H1 (cell line): ENCODE results near the gene B9D2. TPM values are rescaled to one million over a fixed set of nuclear protein-coding genes. Genes with fewer than 3 reads are reported as not detected.

Experiments used
- CTCF ChIA-PET: fragments of 300-600 bp; sonication (Branson Sonifier 250); formaldehyde crosslinking; loops from one replicate; lab custom pipeline; 2021; ENCODE audit not compliant: partially characterized antibody; lab: Charles Lee
- POLR2A ChIA-PET: fragments of 300-600 bp; sonication (Branson Sonifier 250); formaldehyde crosslinking; loops from one replicate; lab custom pipeline; 2021; ENCODE audit warnings: inconsistent platforms; ENCODE audit not compliant: partially characterized antibody; lab: Charles Lee
- DNase-seq, 2 experiments: peaks; one replicate each; pipeline versions ENCODE4 v3.0.0 to v3.0.0-alpha.2; 2010 to 2022; ENCODE audit warnings: low spot score in 2 of 2, low read depth in 1 of 2, mixed read lengths in 1 of 2
- FAIRE-seq: peaks from 2 replicates; lab custom pipeline; 2011; peaks lifted over from hg19 to GRCh38; lab: Jason Lieb, UNC
- H2AFZ ChIP-seq: 2 replicates; pipeline ENCODE4 v1.8.1; 2012; ENCODE audit warnings: low read length, inconsistent platforms
- H2AK5ac ChIP-seq: 2 replicates; pipeline ENCODE4 v1.6.1; 2013; ENCODE audit warnings: low read depth, low read length
- H2BK120ac ChIP-seq: replicated peaks from 2 replicates; pipeline ENCODE3; 2013; ENCODE audit warnings: low read depth, low read length, inconsistent platforms
- H2BK12ac ChIP-seq: 2 replicates; pipeline ENCODE4 v1.6.1; 2013; ENCODE audit warnings: low read depth, low read length
- H2BK15ac ChIP-seq: 2 replicates; pipeline ENCODE4 v1.6.1; 2013; ENCODE audit warnings: low read length
- H2BK20ac ChIP-seq: 2 replicates; pipeline ENCODE4 v1.6.1; 2013; ENCODE audit warnings: low read length
- H2BK5ac ChIP-seq: 2 replicates; pipeline ENCODE4 v1.6.1; 2013; ENCODE audit warnings: low read depth, low read length
- H3K14ac ChIP-seq: 2 replicates; pipeline ENCODE4 v1.6.1; 2013; ENCODE audit warnings: inconsistent platforms; ENCODE audit not compliant: insufficient read length
- H3K18ac ChIP-seq: 2 replicates; pipeline ENCODE4 v1.6.1; 2013; ENCODE audit warnings: low read length; ENCODE audit errors: extremely low read depth
- H3K23ac ChIP-seq: 2 replicates; pipeline ENCODE4 v1.6.1; 2013; ENCODE audit warnings: inconsistent platforms; ENCODE audit not compliant: insufficient read length
- H3K23me2 ChIP-seq: 2 replicates; pipeline ENCODE4 v1.6.1; 2013; ENCODE audit warnings: low read depth, low read length
- H3K27ac ChIP-seq: 2 replicates; pipeline ENCODE4 v1.6.1; 2011; ENCODE audit warnings: low read depth, low read length, inconsistent platforms
- H3K27me3 ChIP-seq, 4 experiments: replicated peaks in 1 of 4; 1 replicate in 1 of 4; 2 replicates in 3 of 4; pipeline versions ENCODE4 v1.6.1 to v1.8.1; 2011 to 2013; ENCODE audit warnings: low read length in 3 of 4, mild to moderate bottlenecking in 3 of 4, inconsistent platforms in 2 of 4, mixed read lengths in 2 of 4, moderate library complexity in 1 of 4; ENCODE audit not compliant: control insufficient read depth in 3 of 4, insufficient read depth in 3 of 4; ENCODE audit errors: extremely low read depth in 1 of 4
- H3K36me3 ChIP-seq, 4 experiments: 2 replicates each; pipeline versions ENCODE4 v1.6.1 to v1.8.1; 2011 to 2013; ENCODE audit warnings: mild to moderate bottlenecking in 4 of 4, low read length in 3 of 4, moderate library complexity in 2 of 4, control low read depth in 1 of 4, inconsistent platforms in 1 of 4; ENCODE audit not compliant: insufficient read depth in 4 of 4, control insufficient read depth in 2 of 4
- H3K4ac ChIP-seq: replicated peaks from 2 replicates; pipeline ENCODE3; 2013; ENCODE audit warnings: low read length, low read depth, mixed read lengths, inconsistent platforms; ENCODE audit not compliant: insufficient read length
- H3K4me1 ChIP-seq, 4 experiments: replicated peaks in 1 of 4; 1 replicate in 1 of 4; 2 replicates in 3 of 4; pipeline versions ENCODE4 v1.6.1 to v1.8.1; 2011 to 2013; ENCODE audit warnings: low read length in 3 of 4, inconsistent platforms in 2 of 4, mixed read lengths in 1 of 4; ENCODE audit not compliant: insufficient read depth in 4 of 4, control insufficient read depth in 3 of 4
- H3K4me2 ChIP-seq, 2 experiments: 2 replicates each; pipeline versions ENCODE4 v1.6.1 to v1.8.1; 2011 to 2013; ENCODE audit warnings: low read depth in 2 of 2, low read length in 2 of 2, control low read depth in 1 of 2, inconsistent platforms in 1 of 2, mild to moderate bottlenecking in 1 of 2; ENCODE audit not compliant: insufficient read depth in 1 of 2
- H3K4me3 ChIP-seq, 4 experiments: fragments of 200-600, 300-600 bp in 1 of 4; sonication (generic), shearing (Covaris generic), sonication (Bioruptor Twin) in 1 of 4; 2 replicates each; pipeline versions ENCODE4 v1.5.1 to v1.8.1; 2011 to 2016; ENCODE audit warnings: low read length in 4 of 4, low read depth in 3 of 4, control low read depth in 2 of 4, inconsistent platforms in 2 of 4, mild to moderate bottlenecking in 2 of 4, mixed read lengths in 1 of 4, moderate library complexity in 1 of 4; ENCODE audit not compliant: insufficient read depth in 2 of 4; ENCODE audit errors: extremely low read depth in 1 of 4
- H3K56ac ChIP-seq: replicated peaks from 2 replicates; pipeline ENCODE3; 2013; ENCODE audit warnings: low read depth, mild to moderate bottlenecking, mixed read lengths, low read length, inconsistent platforms; ENCODE audit not compliant: insufficient read length
- H3K79me1 ChIP-seq: 2 replicates; pipeline ENCODE4 v1.6.1; 2013; ENCODE audit warnings: low read depth, low read length, control low read depth
- H3K79me2 ChIP-seq, 2 experiments: 2 replicates each; pipeline versions ENCODE4 v1.6.1 to v1.8.1; 2012 to 2013; ENCODE audit warnings: low read length in 2 of 2, mild to moderate bottlenecking in 2 of 2, inconsistent platforms in 1 of 2; ENCODE audit not compliant: insufficient read depth in 2 of 2, control insufficient read depth in 1 of 2
- H3K9ac ChIP-seq, 4 experiments: replicated peaks in 1 of 4; 1 replicate in 1 of 4; 2 replicates in 3 of 4; pipeline versions ENCODE4 v1.6.1 to v1.8.1; 2011 to 2013; ENCODE audit warnings: low read depth in 3 of 4, low read length in 3 of 4, control low read depth in 2 of 4, mild to moderate bottlenecking in 2 of 4, moderate library complexity in 2 of 4, inconsistent platforms in 1 of 4; ENCODE audit errors: extremely low read depth in 1 of 4
- H3K9me3 ChIP-seq, 2 experiments: 2 replicates each; pipeline versions ENCODE4 v1.6.1 to v1.8.1; 2012 to 2013; ENCODE audit warnings: mild to moderate bottlenecking in 2 of 2, moderate library complexity in 2 of 2, control low read depth in 1 of 2, inconsistent platforms in 1 of 2, low read depth in 1 of 2, low read length in 1 of 2, mixed read lengths in 1 of 2; ENCODE audit not compliant: insufficient read depth in 2 of 2
- H4K20me1 ChIP-seq, 2 experiments: replicated peaks in 1 of 2; 2 replicates each; pipeline versions ENCODE3 to v1.8.1; 2011 to 2013; ENCODE audit warnings: inconsistent platforms in 2 of 2, low read length in 2 of 2, mild to moderate bottlenecking in 1 of 2; ENCODE audit not compliant: insufficient read depth in 2 of 2, control insufficient read depth in 1 of 2
- H4K5ac ChIP-seq: 2 replicates; pipeline ENCODE4 v1.6.1; 2013; ENCODE audit warnings: low read length, low read depth, mixed read lengths, inconsistent platforms; ENCODE audit not compliant: insufficient read length
- H4K8ac ChIP-seq: 2 replicates; pipeline ENCODE4 v1.8.0; 2013; ENCODE audit warnings: mild to moderate bottlenecking, moderate library complexity, low read length, inconsistent platforms; ENCODE audit not compliant: insufficient read depth; ENCODE audit errors: extremely low read depth
- H4K91ac ChIP-seq: replicated peaks from 2 replicates; pipeline ENCODE3; 2013; ENCODE audit warnings: low read length, mixed read lengths, inconsistent platforms; ENCODE audit not compliant: insufficient read length
- BACH1 ChIP-seq: IDR thresholded peaks from 2 replicates; pipeline ENCODE4 v1.6.1; 2012; ENCODE audit warnings: low read length, improper control_type of control experiment
- CBX8 ChIP-seq: fragments of 300-800, 300-1000 bp; sonication (generic); IDR thresholded peaks from 2 replicates; pipeline ENCODE4 v1.7.1; 2016; ENCODE audit warnings: low read depth, low read length, borderline replicate concordance
- CHD1 ChIP-seq: IDR thresholded peaks from 2 replicates; pipeline ENCODE4 v1.6.1; 2012; ENCODE audit warnings: low read depth, low read length, improper control_type of control experiment
- CTCF ChIP-seq, 3 experiments: IDR thresholded peaks; 1 replicate in 2 of 3; 2 replicates in 1 of 3; pipeline versions ENCODE4 v1.5.1 to v1.6.1; 2011; ENCODE audit warnings: low read length in 3 of 3, mild to moderate bottlenecking in 3 of 3, inconsistent platforms in 2 of 3, low read depth in 1 of 3, moderate library complexity in 1 of 3; ENCODE audit not compliant: insufficient read depth in 1 of 3; ENCODE audit errors: control extremely low read depth in 1 of 3
- EGR1 ChIP-seq: IDR thresholded peaks from 2 replicates; pipeline ENCODE4 v1.6.1; 2011; ENCODE audit warnings: low read depth, low read length, borderline replicate concordance
- EP300 ChIP-seq, 2 experiments: IDR thresholded peaks; 1 replicate in 1 of 2; 2 replicates in 1 of 2; pipeline ENCODE4 v1.6.1; 2011 to 2012; ENCODE audit warnings: low read depth in 2 of 2, low read length in 2 of 2, mild to moderate bottlenecking in 2 of 2, borderline replicate concordance in 1 of 2, inconsistent platforms in 1 of 2, moderate library complexity in 1 of 2
- EZH2 ChIP-seq: fragments of 200-600 bp; sonication (generic); IDR thresholded peaks from 2 replicates; pipeline ENCODE4 v1.7.1; 2012; ENCODE audit warnings: low read depth, mild to moderate bottlenecking, moderate library complexity, low read length, inconsistent platforms; ENCODE audit not compliant: severe bottlenecking
- HDAC2 ChIP-seq, 2 experiments: fragments of 300-600 bp in 1 of 2; sonication (generic) in 1 of 2; IDR thresholded peaks; 2 replicates each; pipeline ENCODE4 v1.6.1; 2011 to 2012; ENCODE audit warnings: low read depth in 2 of 2, low read length in 2 of 2, mild to moderate bottlenecking in 2 of 2, moderate library complexity in 2 of 2, borderline replicate concordance in 1 of 2, inconsistent platforms in 1 of 2
- MAX ChIP-seq: IDR thresholded peaks from 2 replicates; pipeline ENCODE4 v1.6.1; 2012; ENCODE audit warnings: inconsistent platforms
- SAP30 ChIP-seq: fragments of 300-600 bp; sonication (generic); IDR thresholded peaks from 2 replicates; pipeline ENCODE4 v1.7.1; 2012; ENCODE audit warnings: low read length, moderate library complexity, mild to moderate bottlenecking, inconsistent platforms; ENCODE audit not compliant: insufficient read depth, insufficient replicate concordance
- WGBS, 2 experiments: shearing (Covaris generic) in 1 of 2; methylation state at CpG; one replicate each; pipeline versions ENCODE4 v1.1.6 to v1.1.7; 2013 to 2015; ENCODE audit warnings: low lambda C conversion rate in 2 of 2, mixed read lengths in 2 of 2, inconsistent platforms in 1 of 2, low coverage in 1 of 2, missing lambda C conversion rate in 1 of 2; ENCODE audit not compliant: insufficient replicate concordance in 2 of 2, insufficient coverage in 1 of 2, insufficient read length in 1 of 2; ENCODE audit errors: extremely low coverage in 1 of 2, missing lambda C conversion rate in 1 of 2; 5-methylcytosine and 5-hydroxymethylcytosine counted together
- polyA plus RNA-seq, 7 experiments: library from polyadenylated mRNA; depleted of rRNA in 3 of 7; stranded (reverse) in 5 of 7; unstranded in 2 of 7; fragments of >200 nt in 5 of 7; fragments of 200-250 nt in 2 of 7; gene quantifications; 1 replicate in 5 of 7; 2 replicates in 1 of 7; 4 replicates in 1 of 7; pipeline versions ENCODE4 v1.2.1 to v1.2.3, GENCODE V29; 2011 to 2013; ENCODE audit warnings: missing spikeins in 2 of 7, mixed read lengths in 2 of 7
- total RNA-seq: library from RNA; stranded (reverse); fragmentation: NEBNext Ultra II Directional; extraction: Animal tissue kit (Norgen Biotek cat#: 25700); gene quantifications from 2 replicates; pipeline ENCODE4 v1.2.1, GENCODE V29; 2021

Gene B9D2
- total and polyA plus RNA-seq, 2 of the 8 experiments (the other 6 are each of a cell fraction or from before 2014, with no cell fraction given), result 4.9 to 6.3 TPM

GRCh38 chr19:41386442-41386841 lies 22.5 kb upstream of the B9D2 start:
- DNase-seq (no peak), FAIRE-seq (no peak)
- H3K27ac ChIP-seq, result no peak overlapping the region
- H4K20me1 ChIP-seq, result peaks cover 0 to 5% of the 10 kb centered on the region in 2 experiments
- H2BK5ac ChIP-seq, result no peak overlapping the region
- no peak overlapping the region for H4K8ac ChIP-seq
- ChIA-PET POLR2A (interaction anchor here (0.5 to 1.6 kb wide), 6 partner anchors 9 to 51 kb away, joined by 3 to 4 read pairs (median 3); no protein-coding TSS in a partner anchor), CTCF (interaction anchor here (0.9 to 1.3 kb wide), 3 partner anchors 45 to 61 kb away, joined by 3 read pairs; no protein-coding TSS in a partner anchor)
- H3K79me1 ChIP-seq, result no peaks in the 10 kb centered on the region
- no peak overlapping the region for H3K18ac ChIP-seq
- no peak overlapping the region for H2BK12ac ChIP-seq
- H3K9me3 ChIP-seq, result no peaks in the 10 kb centered on the region
- no peaks in the 10 kb centered on the region for H3K23me2 ChIP-seq
- H3K56ac ChIP-seq, result no peak overlapping the region
- no peak overlapping the region for H3K23ac ChIP-seq
- 94% methylated on average over 13 of the region's 13 CpGs; no CpG with 5 or more reads in 1 of the 2 experiments for WGBS, 2 experiments
- no peak overlapping the region for H2BK15ac ChIP-seq
- no peaks in the 10 kb centered on the region for H3K27me3 ChIP-seq
- no peak overlapping the region for H2AK5ac ChIP-seq
- H4K5ac ChIP-seq, result no peak overlapping the region
- H4K91ac ChIP-seq, result no peak overlapping the region
- H3K4ac ChIP-seq, result no peak overlapping the region
- peaks cover 6 to 19% (median 17%) of the 10 kb centered on the region in 4 experiments; a peak in 7 of 8 replicates for H3K36me3 ChIP-seq
- H3K4me2 ChIP-seq, result no peak overlapping the region
- H3K79me2 ChIP-seq, result no peaks in the 10 kb centered on the region
- no peak overlapping the region for H2AFZ ChIP-seq
- H2BK120ac ChIP-seq, result no peak overlapping the region
- H3K14ac ChIP-seq, result no peak overlapping the region
- H3K4me3 ChIP-seq, result no peak overlapping the region
- H3K4me1 ChIP-seq, result no peaks in the 10 kb centered on the region
- H3K9ac ChIP-seq, result no peak overlapping the region
- H2BK20ac ChIP-seq, result no peak overlapping the region
- TF ChIP-seq SAP30, result no peak
- no peak for TF ChIP-seq EP300 (IDR thresholded peaks at IDR 0.05; ENCODE audit: borderline replicate concordance in 1 of 2, low read depth in 2 of 2, low read length in 2 of 2)
- TF ChIP-seq CTCF (IDR thresholded peaks at IDR 0.05; ENCODE audit: control extremely low read depth in 1 of 3, insufficient read depth in 1 of 3, low read depth in 1 of 3, low read length in 3 of 3), result no peak
- no peak for TF ChIP-seq CBX8
- no peak for TF ChIP-seq MAX
- no peak for TF ChIP-seq EGR1
- no peak for TF ChIP-seq CHD1
- TF ChIP-seq BACH1, result no peak
- no peak for TF ChIP-seq EZH2
- TF ChIP-seq HDAC2 (IDR thresholded peaks at IDR 0.05; ENCODE audit: borderline replicate concordance in 1 of 2, low read depth in 2 of 2, low read length in 2 of 2), result no peak
